GM19025 (cell line): ENCODE results near the gene SRPK2.
A peak's percentile ranks its signal among the peaks of the same experiment; 100 is the strongest.
"Not testable (repeated sequence)": the region's sequence is repeated elsewhere in the genome, so short reads cannot be mapped to it uniquely, and the experiment has no call there.

Source experiments
- ATAC-seq: cut with Tn5 transposase; IDR thresholded peaks from one replicate; pipeline ENCODE4 v1.9.1; 2021; ENCODE audit warnings: mild to moderate bottlenecking, low read depth, moderate library complexity; ENCODE audit not compliant: unreplicated experiment

SRPK2 gene

GRCh38 chr7:105388356-105389087 lies at the start of gene SRPK2:
Gene SRPK2, minus strand, starts transcription at chr7:105388921.
- peak; percentile 75 for ATAC-seq

DNA sequence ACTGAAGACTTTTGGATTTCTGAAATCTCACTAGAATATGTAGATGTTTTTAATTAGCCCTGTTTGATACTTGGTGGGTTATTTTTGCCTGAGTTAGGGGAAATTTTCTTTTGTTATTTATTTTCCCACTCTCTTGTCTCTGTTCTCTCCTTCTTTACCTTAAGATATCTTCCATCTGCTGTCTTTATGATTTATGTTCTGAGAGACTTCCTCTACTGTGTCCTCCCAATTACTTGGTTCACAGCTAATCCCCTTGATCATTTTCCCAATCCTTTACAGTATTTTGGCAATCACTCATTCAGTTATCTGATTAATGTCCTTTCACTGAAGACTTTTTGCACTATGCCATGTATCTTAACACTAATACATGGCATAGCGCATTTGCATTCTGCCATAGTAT lies 49.5 kb upstream of the SRPK2 start:
- no peak for ATAC-seq

- not testable (repeated sequence) for ATAC-seq
These were observed 48.6 kb upstream of the SRPK2 start for GRCh38 chr7:105437356-105437755.

DNA sequence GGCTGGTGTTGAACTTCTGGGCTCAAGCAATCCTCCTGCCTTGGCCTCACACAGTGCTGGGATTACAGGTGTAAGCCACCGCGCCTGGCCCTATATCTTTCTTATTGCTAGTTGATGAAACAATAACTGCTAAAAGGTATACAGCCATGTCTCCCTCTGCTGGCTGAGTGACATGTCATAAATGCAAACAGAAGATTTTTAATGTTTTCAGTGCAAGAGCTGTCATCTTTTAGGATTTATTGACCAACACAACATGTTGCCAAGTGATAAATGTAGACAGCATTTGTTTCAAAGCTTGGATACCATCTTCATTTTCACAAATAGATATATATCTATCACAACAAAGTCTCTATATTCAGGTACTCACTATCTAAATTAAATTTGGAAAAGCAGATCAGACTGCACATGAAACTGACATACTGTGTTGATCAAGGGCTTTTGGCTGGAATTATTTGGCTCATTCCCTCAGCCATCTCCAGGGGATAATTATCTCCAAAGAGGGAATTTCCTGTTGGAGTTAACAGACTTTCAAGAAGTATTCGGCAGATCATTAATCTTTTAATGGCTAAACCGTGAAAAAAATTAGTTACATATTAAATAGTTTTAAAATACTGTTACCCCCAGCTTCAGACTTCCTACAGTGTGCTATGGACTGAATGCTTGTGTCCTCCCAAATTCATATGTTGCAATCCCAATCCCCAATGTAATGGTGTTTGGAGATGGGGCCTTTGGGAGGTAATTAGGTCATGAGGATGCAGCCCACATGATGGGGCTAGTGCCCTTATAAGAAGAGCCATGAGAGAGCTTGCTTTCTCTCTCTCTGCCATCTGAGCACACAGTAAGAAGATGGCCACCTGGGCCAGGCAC lies 41.3 kb upstream of the SRPK2 start:
- no peak for ATAC-seq

DNA sequence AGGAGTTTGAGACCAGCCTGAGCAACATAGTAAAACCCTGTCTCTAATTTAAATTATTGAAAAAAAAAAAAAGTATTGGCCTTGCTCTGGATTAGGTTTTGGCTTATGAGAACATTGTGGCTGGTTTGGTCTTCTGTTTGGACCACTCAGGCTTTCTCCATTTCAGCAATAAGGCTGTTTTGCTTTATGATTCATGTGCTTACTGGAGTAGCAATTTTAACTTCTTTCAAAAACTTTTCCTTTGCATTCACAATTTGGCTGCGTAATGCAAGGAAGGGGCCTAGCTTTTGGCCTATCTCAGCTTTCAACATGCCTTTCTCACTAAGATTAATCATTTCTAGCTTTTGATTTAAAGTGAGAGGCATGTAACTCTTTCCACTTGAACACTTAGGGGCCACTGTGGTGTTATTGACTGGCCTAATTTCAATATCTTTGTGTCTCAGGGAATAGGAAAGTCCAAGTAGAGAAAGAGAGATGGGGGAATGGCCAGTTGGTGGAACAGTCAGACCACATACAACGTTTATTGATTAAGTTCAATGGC lies 38.0 kb upstream of the SRPK2 start:
- ATAC-seq: no peak

GRCh38 chr7:105423987-105424386 lies 35.3 kb upstream of the SRPK2 start:
- no peak for ATAC-seq

DNA sequence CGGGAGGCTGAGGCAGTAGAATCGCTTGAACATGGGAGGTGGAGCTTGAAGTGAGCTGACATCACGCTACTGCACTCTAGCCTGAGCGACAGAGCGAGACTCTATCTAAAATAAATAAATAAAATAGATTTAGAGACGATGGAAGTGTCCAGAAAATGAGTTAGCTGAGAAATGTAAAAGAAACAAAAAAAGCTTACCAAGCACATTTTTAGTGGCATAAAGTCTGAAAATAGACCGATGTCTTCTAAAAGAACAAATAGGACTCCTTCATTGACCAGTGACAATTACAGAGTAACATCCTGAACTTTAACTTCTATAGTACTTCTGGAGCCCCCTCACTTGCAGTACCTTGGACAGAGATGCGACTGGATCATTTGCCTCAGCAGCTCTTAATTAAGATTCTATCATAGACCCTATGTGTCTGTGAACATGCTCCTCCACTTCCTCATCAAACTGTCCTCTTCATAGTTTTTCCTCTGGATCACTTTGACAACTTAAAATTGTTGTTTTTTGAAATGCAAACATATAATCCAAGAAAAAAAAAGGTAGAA lies 25.2 kb upstream of the SRPK2 start:
- ATAC-seq: no peak

GRCh38 chr7:105410774-105411173 lies 22.1 kb upstream of the SRPK2 start:
- ATAC-seq: not testable (repeated sequence)

DNA sequence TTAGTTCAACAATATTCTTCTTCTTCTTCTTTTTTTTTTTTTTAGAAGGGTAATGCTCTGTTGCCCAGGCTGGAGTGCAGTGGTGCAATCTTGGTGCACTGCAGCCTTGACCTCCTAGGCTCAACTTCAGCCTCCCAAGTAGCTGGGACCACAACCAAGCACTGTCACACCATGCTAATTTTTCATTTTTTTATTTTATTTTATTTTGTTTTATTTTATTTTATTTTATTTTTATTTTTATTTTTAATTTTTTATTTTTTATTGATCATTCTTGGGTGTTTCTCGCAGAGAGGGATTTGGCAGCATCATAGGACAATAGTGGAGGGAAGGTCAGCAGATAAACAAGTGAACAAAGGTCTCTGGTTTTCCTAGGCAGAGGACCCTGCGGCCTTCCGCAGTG lies 21.1 kb upstream of the SRPK2 start:
- ATAC-seq: not testable (repeated sequence)

DNA sequence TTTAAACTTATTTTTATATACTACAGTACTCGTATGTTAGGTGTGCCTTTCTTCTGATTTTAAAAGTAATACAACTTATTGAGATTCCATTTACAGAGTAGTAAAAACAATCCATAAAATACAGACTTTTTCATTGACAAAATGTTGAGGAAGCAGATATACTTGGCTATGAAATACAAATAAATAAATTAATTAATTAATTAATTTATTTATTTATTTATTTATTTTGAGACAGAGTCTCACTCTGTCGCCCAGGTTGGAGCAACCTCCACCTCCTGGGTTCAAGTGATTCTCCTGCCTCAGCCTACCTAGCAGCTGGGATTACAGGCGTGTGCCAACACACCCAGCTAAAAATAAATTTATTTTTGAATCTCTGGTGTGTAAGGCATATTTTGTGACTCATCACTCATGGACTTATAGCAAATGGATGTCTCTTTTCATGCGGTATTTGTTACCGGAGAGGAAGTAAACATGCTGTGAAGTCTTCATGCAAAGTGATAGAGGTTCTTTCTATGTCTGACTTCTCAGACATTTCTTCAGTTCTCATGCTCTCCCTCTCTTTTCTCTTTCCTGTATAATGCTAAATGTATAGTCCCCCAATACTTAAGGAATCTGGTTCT lies 20.2 kb upstream of the SRPK2 start:
- no peak for ATAC-seq

DNA sequence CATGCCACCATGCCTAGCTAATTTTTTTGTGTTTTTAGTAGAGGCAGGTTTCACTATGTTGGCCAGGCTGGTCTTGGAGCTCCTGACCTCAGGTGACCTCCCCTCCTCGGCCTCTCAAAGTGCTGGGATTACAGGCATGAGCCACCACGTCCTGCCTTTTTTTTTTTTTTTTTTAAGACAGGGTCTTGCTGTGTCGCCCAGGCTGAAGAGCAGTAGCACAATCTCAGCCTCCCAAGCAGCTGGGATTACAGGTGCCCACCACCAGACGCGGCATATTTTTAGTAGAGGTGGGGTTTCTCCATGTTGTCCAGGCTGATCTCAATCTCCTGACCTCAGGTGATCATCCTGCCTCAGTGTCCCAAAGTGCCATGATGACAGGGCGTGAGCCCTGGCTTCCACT lies 14.4 kb upstream of the SRPK2 start:
- no peak for ATAC-seq

GRCh38 chr7:105402221-105403095 lies 13.7 kb upstream of the SRPK2 start:
- ATAC-seq: no peak

DNA sequence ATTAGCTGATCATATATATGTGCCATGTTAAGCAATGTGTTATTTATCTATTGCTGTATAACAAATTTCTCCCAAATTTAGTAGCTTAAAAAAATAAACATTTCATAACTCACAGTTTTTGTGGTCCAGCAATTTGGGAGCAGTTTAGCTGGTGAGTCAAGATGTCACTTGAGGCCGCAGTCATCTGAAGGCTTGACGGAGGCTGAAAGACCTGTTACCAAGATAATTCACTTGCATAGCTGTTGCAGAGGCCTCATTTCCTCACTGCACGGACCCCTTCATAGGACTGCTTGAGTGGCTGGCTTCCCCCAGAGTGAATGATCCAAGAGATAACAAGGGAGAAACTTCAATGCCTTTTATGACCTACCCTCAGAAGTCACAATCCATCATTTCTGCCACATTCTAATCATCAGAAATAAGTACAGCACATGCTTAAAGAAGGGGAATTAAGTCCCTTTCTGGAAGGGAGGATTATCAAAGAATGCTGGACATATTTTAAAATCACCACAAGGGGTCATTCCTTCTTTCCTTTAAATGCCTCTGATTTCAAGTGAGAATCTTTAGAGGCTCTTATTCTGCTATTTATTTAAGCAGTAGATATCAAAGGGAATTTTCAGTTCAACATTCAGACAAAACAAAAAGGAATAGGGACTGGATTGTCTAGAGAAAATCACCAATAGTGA lies 10.5 kb upstream of the SRPK2 start:
- no peak for ATAC-seq

DNA sequence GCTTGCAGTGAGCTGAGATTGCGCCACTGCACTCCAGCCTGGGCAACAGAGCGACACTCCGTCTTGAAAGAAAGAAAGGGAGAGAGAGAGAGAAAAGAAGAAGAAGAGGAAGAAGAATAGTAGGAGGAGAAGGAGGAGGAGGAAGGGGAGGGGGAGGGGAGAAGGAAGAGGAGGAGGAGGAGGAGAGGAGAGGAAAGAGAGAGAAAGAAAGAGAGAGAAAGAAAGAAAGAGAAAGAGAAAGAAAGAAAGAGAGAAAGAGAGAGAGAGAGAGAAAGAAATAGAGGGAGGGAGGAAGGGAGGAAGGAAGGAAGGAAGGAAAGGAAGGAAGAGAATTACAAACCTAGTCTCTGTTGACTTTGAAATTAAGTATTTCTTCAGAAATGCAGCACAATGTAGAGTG lies 7.8 kb upstream of the SRPK2 start:
- no peak for ATAC-seq

- ATAC-seq: no peak
These were observed 2.7 kb upstream of the SRPK2 start for GRCh38 chr7:105391429-105391828.

DNA sequence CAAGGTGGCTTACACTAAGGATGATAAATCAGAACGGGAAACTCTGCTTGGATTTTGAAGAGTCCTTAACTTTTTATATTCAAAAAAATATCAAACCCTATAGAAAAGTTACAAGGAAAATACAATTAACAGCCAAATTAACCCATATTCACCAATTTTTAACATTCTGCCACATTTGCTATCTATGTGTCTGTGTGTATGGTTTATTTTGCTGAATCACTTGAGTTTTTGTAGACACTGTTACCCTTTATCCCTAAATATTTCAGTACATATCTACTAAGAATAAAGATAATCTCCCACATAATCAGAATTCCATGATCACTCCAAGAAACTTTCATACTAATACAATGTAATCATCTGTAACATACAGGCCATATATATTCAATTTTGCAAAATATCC lies 1.2 kb upstream of the SRPK2 start:
- ATAC-seq: no peak

DNA sequence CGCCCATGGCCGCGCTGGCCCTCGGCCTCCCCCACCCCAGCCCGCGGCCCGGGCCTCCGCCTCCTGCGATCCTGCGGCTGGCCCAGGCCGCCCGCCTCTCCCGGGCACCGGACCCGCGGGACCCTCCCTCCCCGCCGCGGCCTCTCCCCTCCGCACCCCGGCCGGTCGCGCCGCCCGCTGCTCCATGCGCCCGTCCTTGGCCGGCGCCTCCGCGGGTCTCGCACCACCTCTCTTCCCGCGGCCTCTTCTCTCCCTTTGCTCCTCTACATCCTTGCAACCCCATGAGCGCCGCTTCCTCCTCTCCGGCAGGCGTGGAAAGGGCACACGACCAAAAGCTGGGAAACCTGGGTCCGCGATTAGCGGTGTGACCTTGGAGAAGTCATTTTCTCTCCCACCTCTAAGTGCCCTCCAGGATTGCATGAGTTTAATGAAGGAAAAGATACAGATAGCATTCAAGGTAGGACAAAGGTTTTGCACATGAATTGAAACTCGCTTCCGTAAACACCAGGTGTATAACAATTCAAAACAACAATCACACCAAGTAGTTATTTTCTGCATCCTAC lies 448 bp upstream of the SRPK2 start:
- ATAC-seq: peak; percentile 32

DNA sequence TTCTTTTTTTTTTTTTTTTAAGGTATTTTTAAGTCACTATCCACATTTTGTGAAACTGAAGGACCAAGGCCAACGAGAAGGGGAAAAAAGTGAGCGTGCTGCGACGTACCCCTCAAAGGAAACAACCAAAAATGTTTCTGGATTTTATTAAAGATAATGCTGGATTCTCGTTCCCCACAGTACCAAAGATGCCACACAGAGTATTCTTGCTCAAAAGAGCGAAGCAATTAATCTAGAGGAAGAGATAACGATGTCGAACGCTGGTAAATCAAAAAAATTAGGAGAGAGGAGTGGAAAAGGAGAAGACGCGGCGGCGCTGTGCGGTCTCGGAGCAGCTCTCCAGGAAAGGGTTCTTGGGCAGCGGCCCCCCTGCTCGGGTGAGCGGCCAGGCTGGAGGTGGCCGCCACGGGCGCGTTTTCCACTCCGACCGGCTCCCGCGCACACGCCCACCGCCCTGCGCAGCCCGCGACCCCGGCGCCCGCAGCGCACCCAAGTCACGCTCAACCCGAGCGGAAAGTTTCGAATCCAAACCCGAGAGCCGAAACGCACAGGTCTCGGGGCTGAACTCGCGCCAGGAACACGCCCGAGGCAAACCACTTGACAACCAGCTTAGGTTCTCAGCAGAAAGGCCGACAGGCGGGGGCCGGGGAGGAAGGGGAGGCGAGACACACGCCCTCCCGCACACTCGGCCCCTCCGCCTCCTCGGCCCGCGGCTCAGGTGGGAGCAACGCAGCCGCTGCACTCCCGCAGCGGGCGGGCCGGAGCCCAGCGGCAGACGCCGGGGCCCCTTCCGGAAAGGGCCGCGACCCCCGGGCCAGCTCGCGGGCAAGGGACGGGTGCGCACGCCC lies 989 bp downstream of the SRPK2 start:
- peak; percentile 26 for ATAC-seq
